K562 (cell line): Measurements from ENCODE around the gene DENND1A. TPM values are rescaled to one million over a fixed set of nuclear protein-coding genes. Genes with fewer than 3 reads are reported as not detected.
A peak's percentile ranks its signal among the peaks of the same experiment; 100 is the strongest.

Source experiments
- AFF4 ChIP-seq: sonication (generic); formaldehyde crosslinking; IDR thresholded peaks from 2 replicates; pipeline ENCODE4 v1.8.0; 2023; ENCODE audit warnings: mild to moderate bottlenecking, missing genetic modification reagents
- ETV1 ChIP-seq: fragments of 450-650 bp; conservative IDR thresholded peaks from 2 replicates; pipeline ENCODE4 v1.6.1; 2016; ENCODE audit warnings: missing genetic modification characterization, control low read depth, low read depth, missing compliant biosample characterization
- L3MBTL2 ChIP-seq: fragments of 450-650 bp; IDR thresholded peaks from 2 replicates; pipeline ENCODE4 v1.6.1; 2016; ENCODE audit warnings: mild to moderate bottlenecking, moderate library complexity
- THAP7 ChIP-seq: fragments of 250-450 bp; sonication (Bioruptor Pico); IDR thresholded peaks from 2 replicates; pipeline ENCODE4 v1.5.0; 2021
- polyA plus RNA-seq, 8 experiments: library from polyadenylated mRNA; depleted of rRNA in 4 of 8; stranded (reverse) in 5 of 8; unstranded in 3 of 8; fragments of >200 nt; fragmentation: Nextera tagmentation in 2 of 8; fragmentation: Illumina TruSeq in 1 of 8; extraction: Ambion mirVana in 2 of 8; extraction: Trizol in 1 of 8; gene quantifications; 2 replicates each; pipeline versions ENCODE4 v1.2.1 to v1.2.3, GENCODE V29; 2011 to 2014; ENCODE audit warnings: inconsistent platforms in 1 of 8, missing spikeins in 1 of 8
- total RNA-seq, 7 experiments: library from RNA; depleted of rRNA in 6 of 7; stranded (reverse); fragments of >200 nt in 6 of 7; fragmentation: Illumina TruSeq in 2 of 7; extraction: Trizol in 2 of 7; gene quantifications; 2 replicates each; pipeline versions ENCODE4 v1.2.1 to v1.2.3, GENCODE V29; 2011 to 2021; ENCODE audit warnings: low replicate concordance in 1 of 7
- TF ChIP-seq, protein P1 (sequence below): sonication (generic); formaldehyde crosslinking; IDR thresholded peaks from 2 replicates; pipeline ENCODE4 v1.8.0; 2022; ENCODE audit warnings: mild to moderate bottlenecking, missing genetic modification reagents

The DENND1A gene
- total and polyA plus RNA-seq, 9 of the 15 experiments (the other 6 are each of a cell fraction or from before 2014, with no cell fraction given): 7.6 to 29.5 (median 15.7) TPM

GRCh38 chr9:123371805-123372590, 557.9 kb downstream of the DENND1A start (continued):
- TF ChIP-seq THAP7 (CRISPR knock-in tag): no peak
- TF ChIP-seq AFF4 (CRISPR knock-in tag): no peak
- TF ChIP-seq L3MBTL2: no peak
- TF ChIP-seq, protein P1, sequence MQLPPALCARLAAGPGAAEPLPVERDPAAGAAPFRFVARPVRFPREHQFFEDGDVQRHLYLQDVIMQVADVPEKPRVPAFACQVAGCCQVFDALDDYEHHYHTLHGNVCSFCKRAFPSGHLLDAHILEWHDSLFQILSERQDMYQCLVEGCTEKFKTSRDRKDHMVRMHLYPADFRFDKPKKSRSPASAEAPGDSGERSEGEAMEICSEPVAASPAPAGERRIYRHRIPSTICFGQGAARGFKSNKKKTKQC (CRISPR knock-in tag): no peak
- 0 out of 2 replicates have a peak, but pooled peaks have one; percentile 18 for TF ChIP-seq ETV1 (tag)
